Lower leg skin (tissue), 3 donors: ENCODE measurements around the gene ZNF555.

ENCODE experiments used
- CTCF ChIP-seq, 3 donors: fragments of 450-650 bp; IDR thresholded peaks; one replicate each; pipeline ENCODE4 v1.5.1; 2016; ENCODE audit warnings: antibody characterized with exemption in 3 of 3, mild to moderate bottlenecking in 3 of 3, moderate library complexity in 2 of 3
- POLR2A ChIP-seq, 2 donors: fragments of 450-650 bp; IDR thresholded peaks; one replicate each; pipeline ENCODE4 v1.6.1; 2016 to 2017; ENCODE audit warnings: antibody characterized with exemption in 2 of 2, mild to moderate bottlenecking in 1 of 2, moderate library complexity in 1 of 2

- TF ChIP-seq CTCF (IDR thresholded peaks at IDR 0.05) (no peak), POLR2A (IDR thresholded peaks at IDR 0.05) (no peak)
Measured at GRCh38 chr19:2887391-2887914, 46.2 kb downstream of the ZNF555 start.
